Measurements from ENCODE around the gene NPW. TPM values are rescaled to one million over a fixed set of nuclear protein-coding genes. Genes with fewer than 3 reads are reported as not detected.

The NPW gene
- total and polyA plus RNA-seq, 2 donors (not counting 3 experiments of a cell fraction or from before 2014, with no cell fraction given) = 0.84 to 3.3 TPM

GRCh38 chr16:2004795-2005517 lies 14.6 kb upstream of the NPW start:
- TF ChIP-seq CTCF (IDR thresholded peaks at IDR 0.05; ENCODE audit: extremely low read depth in 1 of 2, insufficient read depth in 1 of 2, low read depth in 1 of 2, low read length in 2 of 2) (no peak), EZH2 (IDR thresholded peaks at IDR 0.05; ENCODE audit: borderline replicate concordance, low read depth, low read length, severe bottlenecking) (no peak), POLR2A (IDR thresholded peaks at IDR 0.05; ENCODE audit: low read depth, low read length) (no peak), POLR2AphosphoS5 (IDR thresholded peaks at IDR 0.05; ENCODE audit: insufficient read depth, low read depth, low read length) (no peak), GATA2 (IDR thresholded peaks at IDR 0.05; ENCODE audit: insufficient read depth, insufficient read length, low read depth, low read length) (no peak)
- H3K9ac ChIP-seq (replicated peaks; ENCODE audit: extremely low read depth, insufficient read depth, low read length) = no peak overlapping the region
- H3K9me1 ChIP-seq (replicated peaks; ENCODE audit: control insufficient read depth, extremely low read depth, insufficient read depth, low read length) = no peaks in the 10 kb centered on the region
- intact Hi-C loops (cut with micrococcal nuclease) = loop anchor here (1.0 kb wide), 2 partner anchors 148 to 246 kb away; partner anchors contain the start of gene ECI1
- dilution Hi-C loops (cut with MboI; ENCODE audit: extremely low pct_ligation_motif_present, low sequenced_read_pairs) = no loop called here
- peaks cover 69% of the 10 kb centered on the region for H3K79me2 ChIP-seq (ENCODE audit: control insufficient read depth, insufficient read depth, low read length)
- ChIA-PET POLR2A (interaction anchor here (1.9 kb wide), 1 partner anchor 150 kb away, joined by 21 read pairs; the partner anchor contains the start of gene TRAF7), CTCF (interaction anchor here (0.7 to 4.0 kb wide), 10 partner anchors 15 to 247 kb away, joined by 3 to 85 read pairs (median 8); partner anchors contain the start of genes ECI1, GFER and NPW)
- H3K4me2 ChIP-seq (ENCODE audit: insufficient read depth, low read length) = no peak overlapping the region
- no peaks in the 10 kb centered on the region for H4K20me1 ChIP-seq (replicated peaks; ENCODE audit: control insufficient read depth, extremely low read depth, insufficient read depth, low read length)
- no TSS peak for BruUV-seq (replicated peaks)
- DNase-seq (ENCODE audit: low read depth, low spot score) (no peak), FAIRE-seq (no peak)
- no peak overlapping the region for H3K4me3 ChIP-seq (replicated peaks in 1 of 3; ENCODE audit: insufficient read depth in 1 of 3, low read depth in 1 of 3, low read length in 3 of 3)
- H3K4me1 ChIP-seq (ENCODE audit: control insufficient read depth, extremely low read depth, insufficient read depth, low read length) = peaks cover 42% of the 10 kb centered on the region
- H3K27me3 ChIP-seq (ENCODE audit: control insufficient read depth in 2 of 2, insufficient read depth in 2 of 2, low read length in 2 of 2) = no peaks in the 10 kb centered on the region
- no peak overlapping the region for H3K27ac ChIP-seq (ENCODE audit: insufficient read depth, low read depth, low read length)
- no peaks in the 10 kb centered on the region for H3K9me3 ChIP-seq (replicated peaks; ENCODE audit: control insufficient read depth, insufficient read depth, low read length)
- no peak overlapping the region for H2AFZ ChIP-seq (ENCODE audit: low read depth, low read length)
- H3K36me3 ChIP-seq (ENCODE audit: control insufficient read depth in 2 of 2, extremely low read depth in 1 of 2, insufficient read depth in 2 of 2, low read length in 2 of 2) = peaks cover 0 to 32% of the 10 kb centered on the region in 2 experiments
